ENCODE results near the gene TSPO2.

The TSPO2 gene

GRCh38 chr6:41064841-41065240, 22.6 kb downstream of the TSPO2 start:
- TF ChIP-seq CTCF (IDR thresholded peaks at IDR 0.05; ENCODE audit: low read depth, low read length): no peak

GRCh38 chr6:41065550-41066026, 23.3 kb downstream of the TSPO2 start:
- no peak for TF ChIP-seq CTCF (IDR thresholded peaks at IDR 0.05; ENCODE audit: low read depth, low read length)
- no peak for DNase-seq (ENCODE audit: low read depth in 2 of 2)
- H3K4me3 ChIP-seq (replicated peaks in 1 of 2; ENCODE audit: low read depth in 2 of 2, low read length in 2 of 2): no peak overlapping the region

More at GRCh38 chr6:41064841-41065240, 22.6 kb downstream of the TSPO2 start:
- H3K4me3 ChIP-seq (replicated peaks in 1 of 2; ENCODE audit: low read depth in 2 of 2, low read length in 2 of 2): no peak overlapping the region
- DNase-seq (ENCODE audit: low read depth in 2 of 2): no peak

GRCh38 chr6:41066867-41067304, 24.6 kb downstream of the TSPO2 start:
- H3K4me3 ChIP-seq (replicated peaks in 1 of 2; ENCODE audit: low read depth in 2 of 2, low read length in 2 of 2): no peak overlapping the region
- peak; percentile 73 for TF ChIP-seq CTCF (IDR thresholded peaks at IDR 0.05; ENCODE audit: low read depth, low read length)
- DNase-seq (ENCODE audit: low read depth in 2 of 2): peak; percentile 90 to 91

GRCh38 chr6:41071501-41071922, 29.2 kb downstream of the TSPO2 start:
- peak overlapping the region; percentile 79 to 84 for H3K4me3 ChIP-seq (replicated peaks in 1 of 2; ENCODE audit: low read depth in 2 of 2, low read length in 2 of 2)
- peak; percentile 5 for TF ChIP-seq CTCF (IDR thresholded peaks at IDR 0.05; ENCODE audit: low read depth, low read length)
- DNase-seq (ENCODE audit: low read depth in 2 of 2): no peak

- H3K4me3 ChIP-seq (replicated peaks in 1 of 2; ENCODE audit: low read depth in 2 of 2, low read length in 2 of 2): peak within 1 kb of the TSS; percentile 84 to 97
- DNase-seq (ENCODE audit: low read depth in 2 of 2): peak; percentile 92 to 100
- TF ChIP-seq CTCF (IDR thresholded peaks at IDR 0.05; ENCODE audit: low read depth, low read length): no peak
These were observed 29.9 kb downstream of the TSPO2 start, which contains the start of gene OARD1 for GRCh38 chr6:41071923-41072835. Gene OARD1, minus strand, starts transcription at chr6:41072356. Its CDS starts 722 bp downstream, at chr6:41071634.

DNA sequence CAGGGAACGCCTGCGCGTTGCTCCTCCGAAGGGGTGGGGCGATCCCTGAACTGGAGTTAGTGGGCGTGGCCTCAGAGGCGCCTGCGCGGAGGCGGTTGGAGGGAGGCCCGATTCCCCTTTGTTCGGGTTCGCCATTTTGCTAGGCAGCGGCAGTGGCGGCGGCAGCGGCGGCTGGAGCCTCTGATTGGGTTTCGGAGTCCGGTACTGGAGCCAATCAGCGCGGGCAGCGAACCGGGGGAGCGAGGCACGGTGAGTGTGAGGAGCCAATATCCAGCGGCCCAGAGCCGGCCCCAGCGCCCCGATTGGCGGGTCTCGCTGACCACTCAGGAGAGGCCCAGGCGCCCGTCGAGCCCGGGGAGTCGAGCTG, 30.6 kb downstream of the TSPO2 start, which contains the start of gene NFYA:
NFYA (plus strand) TSS at position 139 of the 367 bp plus-strand sequence. CDS start 6,116 bp downstream, outside the sequence.
- TF ChIP-seq CTCF (IDR thresholded peaks at IDR 0.05; ENCODE audit: low read depth, low read length): no peak
- peak in 1 of 2 donors; percentile 100 for DNase-seq (ENCODE audit: low read depth in 2 of 2)
- H3K4me3 ChIP-seq (replicated peaks in 1 of 2; ENCODE audit: low read depth in 2 of 2, low read length in 2 of 2): peak within 1 kb of the TSS; percentile 84 to 97

Measured in cardiac fibroblast (primary cell).